ENCODE measurements around the gene ARHGAP44. TPM values are rescaled to one million over a fixed set of nuclear protein-coding genes. Genes with fewer than 3 reads are reported as not detected.

Gene ARHGAP44
- polyA plus RNA-seq, 1 donor (not counting 4 experiments of a cell fraction or from before 2014, with no cell fraction given), result 2.2 TPM

- Histone ChIP-seq H3K36me3 (ENCODE audit: control insufficient read depth in 2 of 2, extremely low read depth in 1 of 2, insufficient read depth in 2 of 2, low read length in 2 of 2) (no peaks in the 10 kb centered on the region), H2AFZ (ENCODE audit: control insufficient read depth, low read length) (no peak overlapping the region), H3K9me1 (ENCODE audit: control insufficient read depth, extremely low read depth, insufficient read depth, low read length) (no peaks in the 10 kb centered on the region), H4K20me1 (ENCODE audit: control insufficient read depth, extremely low read depth, insufficient read depth, low read length) (no peaks in the 10 kb centered on the region), H3K4me1 (ENCODE audit: control insufficient read depth, extremely low read depth, insufficient read depth, low read length) (no peaks in the 10 kb centered on the region), H3K79me2 (ENCODE audit: control insufficient read depth, insufficient read depth, low read length) (no peaks in the 10 kb centered on the region), H3K27me3 (ENCODE audit: control insufficient read depth, extremely low read depth, insufficient read depth, low read length) (no peaks in the 10 kb centered on the region), H3K27ac (ENCODE audit: control insufficient read depth, insufficient read depth, low read length) (no peak overlapping the region), H3K9ac (ENCODE audit: control insufficient read depth, extremely low read depth, insufficient read depth, low read length) (no peak overlapping the region), H3K9me3 (ENCODE audit: control insufficient read depth, low read depth, low read length) (no peaks in the 10 kb centered on the region), H3K4me3 (ENCODE audit: control insufficient read depth in 2 of 3, extremely low read depth in 1 of 3, insufficient read depth in 2 of 3, low read depth in 1 of 3, low read length in 3 of 3) (no peak overlapping the region), H3K4me2 (ENCODE audit: control insufficient read depth, extremely low read depth, insufficient read depth, low read depth, low read length) (no peak overlapping the region)
- no peak for TF ChIP-seq EZH2 (IDR thresholded peaks at IDR 0.05; ENCODE audit: low read length)
- no peak for TF ChIP-seq CTCF (optimal IDR thresholded peaks at IDR 0.05 in 1 of 3, IDR thresholded peaks at IDR 0.05 in 1 of 3, conservative IDR thresholded peaks at IDR 0.05 in 1 of 3; ENCODE audit: extremely low read depth in 1 of 3, insufficient read depth in 2 of 3, low read length in 3 of 3)
- no peak for DNase-seq (ENCODE audit: low read depth, low spot score)
- dilution Hi-C loops (cut with MboI; ENCODE audit: extremely low pct_ligation_motif_present, low sequenced_read_pairs), result loop anchor here (25.0 kb wide), 1 partner anchor 776 kb away; no protein-coding TSS in a partner anchor
- FAIRE-seq, result no peak
Observed at GRCh38 chr17:12963505-12963904, 174.2 kb downstream of the ARHGAP44 start.

GRCh38 chr17:12964162-12964561 lies 174.9 kb downstream of the ARHGAP44 start:
- Histone ChIP-seq H4K20me1 (ENCODE audit: control insufficient read depth, extremely low read depth, insufficient read depth, low read length) (no peaks in the 10 kb centered on the region), H3K79me2 (ENCODE audit: control insufficient read depth, insufficient read depth, low read length) (no peaks in the 10 kb centered on the region), H3K9me1 (ENCODE audit: control insufficient read depth, extremely low read depth, insufficient read depth, low read length) (no peaks in the 10 kb centered on the region), H3K4me1 (ENCODE audit: control insufficient read depth, extremely low read depth, insufficient read depth, low read length) (no peaks in the 10 kb centered on the region), H3K27ac (ENCODE audit: control insufficient read depth, insufficient read depth, low read length) (no peak overlapping the region), H2AFZ (ENCODE audit: control insufficient read depth, low read length) (no peak overlapping the region), H3K27me3 (ENCODE audit: control insufficient read depth, extremely low read depth, insufficient read depth, low read length) (no peaks in the 10 kb centered on the region), H3K9me3 (ENCODE audit: control insufficient read depth, low read depth, low read length) (no peaks in the 10 kb centered on the region), H3K4me2 (ENCODE audit: control insufficient read depth, extremely low read depth, insufficient read depth, low read depth, low read length) (no peak overlapping the region), H3K4me3 (ENCODE audit: control insufficient read depth in 2 of 3, extremely low read depth in 1 of 3, insufficient read depth in 2 of 3, low read depth in 1 of 3, low read length in 3 of 3) (no peak overlapping the region), H3K9ac (ENCODE audit: control insufficient read depth, extremely low read depth, insufficient read depth, low read length) (no peak overlapping the region), H3K36me3 (ENCODE audit: control insufficient read depth in 2 of 2, extremely low read depth in 1 of 2, insufficient read depth in 2 of 2, low read length in 2 of 2) (no peaks in the 10 kb centered on the region)
- dilution Hi-C loops (cut with MboI; ENCODE audit: extremely low pct_ligation_motif_present, low sequenced_read_pairs), result loop anchor here (25.0 kb wide), 1 partner anchor 777 kb away; no protein-coding TSS in a partner anchor
- TF ChIP-seq CTCF (optimal IDR thresholded peaks at IDR 0.05 in 1 of 3, IDR thresholded peaks at IDR 0.05 in 1 of 3, conservative IDR thresholded peaks at IDR 0.05 in 1 of 3; ENCODE audit: extremely low read depth in 1 of 3, insufficient read depth in 2 of 3, low read length in 3 of 3), result no peak
- no peak for TF ChIP-seq EZH2 (IDR thresholded peaks at IDR 0.05; ENCODE audit: low read length)
- FAIRE-seq (no peak), DNase-seq (ENCODE audit: low read depth, low spot score) (no peak)
